ENCODE measurements around the gene SEMA5B. TPM values are rescaled to one million over a fixed set of nuclear protein-coding genes. Genes with fewer than 3 reads are reported as not detected.

The SEMA5B gene
- total RNA-seq, 1 experiment from 2014 or later: not detected

GRCh38 chr3:122991236-122991985 is 36.2 kb downstream of the SEMA5B start:
- H3K9me3 Mint-ChIP-seq (ENCODE audit: unreplicated experiment): no peaks in the 10 kb centered on the region
- peaks cover 69% of the 10 kb centered on the region for H3K27me3 Mint-ChIP-seq (ENCODE audit: insufficient read depth, unreplicated experiment)

DNA sequence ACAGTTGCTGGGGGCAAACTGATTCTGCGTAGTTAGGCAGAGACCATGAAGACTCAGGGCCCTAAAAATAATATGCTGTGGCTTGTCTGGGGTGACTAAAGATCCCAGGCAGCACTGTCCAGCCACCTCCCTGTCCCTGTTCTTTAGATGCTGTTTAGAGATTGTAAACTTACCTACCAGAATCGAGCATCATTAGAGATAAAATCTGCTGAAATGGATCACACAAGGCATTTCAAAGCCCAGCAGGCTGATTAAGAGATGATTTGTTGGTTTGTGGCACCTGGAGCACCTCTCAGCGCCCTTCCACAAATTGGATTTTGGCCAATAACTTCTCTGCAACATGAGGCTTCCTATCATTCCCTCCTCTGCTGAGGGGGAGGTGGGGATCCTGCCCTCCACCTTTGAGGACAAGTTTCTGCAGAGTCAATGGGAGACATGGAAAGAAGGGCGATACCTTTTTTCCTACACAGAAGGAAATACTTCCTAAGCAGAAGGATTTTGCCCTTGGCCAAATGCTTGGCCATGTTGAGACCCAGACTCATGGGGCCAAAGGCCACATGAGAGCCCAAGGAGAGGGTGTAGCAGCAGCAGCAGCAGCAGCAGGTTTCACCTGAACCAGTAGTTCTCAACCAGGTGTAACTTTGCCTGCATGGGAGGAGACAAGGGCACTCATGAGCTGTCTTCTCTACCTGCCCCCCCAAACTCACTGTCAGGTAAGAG is 37.5 kb downstream of the SEMA5B start:
- Mint-ChIP-seq H3K36me3 (ENCODE audit: insufficient read depth, unreplicated experiment) (no peaks in the 10 kb centered on the region), H3K27me3 (ENCODE audit: insufficient read depth, unreplicated experiment) (peaks cover 79% of the 10 kb centered on the region), H3K9me3 (ENCODE audit: unreplicated experiment) (no peaks in the 10 kb centered on the region), H3K4me1 (ENCODE audit: insufficient read depth, unreplicated experiment) (no peaks in the 10 kb centered on the region), H3K4me3 (ENCODE audit: unreplicated experiment) (no peak overlapping the region), H3K27ac (ENCODE audit: low read depth, unreplicated experiment) (no peak overlapping the region)
- BruUV-seq (replicated peaks): no TSS peak
- CTCF ChIA-PET: interaction anchor here (0.8 kb wide), 1 partner anchor 48 kb away, joined by 3 read pairs; no protein-coding TSS in a partner anchor
- intact Hi-C loops (cut with micrococcal nuclease): no loop called here
- no peak for TF ChIP-seq CTCF (IDR thresholded peaks at IDR 0.05; ENCODE audit: unreplicated experiment)
- POLR2A ChIA-PET: no interaction called here
- no peak for DNase-seq (ENCODE audit: unreplicated experiment)

More at GRCh38 chr3:122991236-122991985, 36.2 kb downstream of the SEMA5B start:
- Mint-ChIP-seq H3K4me3 (ENCODE audit: unreplicated experiment) (no peak overlapping the region), H3K27ac (ENCODE audit: low read depth, unreplicated experiment) (no peak overlapping the region), H3K36me3 (ENCODE audit: insufficient read depth, unreplicated experiment) (no peaks in the 10 kb centered on the region), H3K4me1 (ENCODE audit: insufficient read depth, unreplicated experiment) (no peaks in the 10 kb centered on the region)
- ChIA-PET POLR2A (interaction anchor here (0.7 kb wide), 1 partner anchor 62 kb away, joined by 4 read pairs; no protein-coding TSS in a partner anchor), CTCF (no interaction called here)
- no peak for TF ChIP-seq CTCF (IDR thresholded peaks at IDR 0.05; ENCODE audit: unreplicated experiment)
- BruUV-seq (replicated peaks): no TSS peak
- no peak for DNase-seq (ENCODE audit: unreplicated experiment)
- intact Hi-C loops (cut with micrococcal nuclease): no loop called here

- no peak for TF ChIP-seq CTCF (IDR thresholded peaks at IDR 0.05; ENCODE audit: unreplicated experiment)
- ChIA-PET POLR2A (interaction anchor here (1.4 kb wide), 1 partner anchor 10 kb away, joined by 3 read pairs; no protein-coding TSS in a partner anchor), CTCF (interaction anchor here (0.5 to 1.3 kb wide), 3 partner anchors 10 to 56 kb away, joined by 3 to 5 read pairs (median 4); no protein-coding TSS in a partner anchor)
- no peaks in the 10 kb centered on the region for H3K9me3 Mint-ChIP-seq (ENCODE audit: unreplicated experiment)
- H3K27me3 Mint-ChIP-seq (ENCODE audit: insufficient read depth, unreplicated experiment): peaks cover 74% of the 10 kb centered on the region
- H3K27ac Mint-ChIP-seq (ENCODE audit: low read depth, unreplicated experiment): no peak overlapping the region
- H3K4me1 Mint-ChIP-seq (ENCODE audit: insufficient read depth, unreplicated experiment): no peaks in the 10 kb centered on the region
- BruUV-seq (replicated peaks): no TSS peak
- H3K36me3 Mint-ChIP-seq (ENCODE audit: insufficient read depth, unreplicated experiment): no peaks in the 10 kb centered on the region
- intact Hi-C loops (cut with micrococcal nuclease): no loop called here
- no peak overlapping the region for H3K4me3 Mint-ChIP-seq (ENCODE audit: unreplicated experiment)
- no peak for DNase-seq (ENCODE audit: unreplicated experiment)
Measured at GRCh38 chr3:122988508-122988907, 39.1 kb downstream of the SEMA5B start.

GRCh38 chr3:122987736-122988319 is 39.7 kb downstream of the SEMA5B start:
- Mint-ChIP-seq H3K36me3 (ENCODE audit: insufficient read depth, unreplicated experiment) (no peaks in the 10 kb centered on the region), H3K9me3 (ENCODE audit: unreplicated experiment) (no peaks in the 10 kb centered on the region), H3K27me3 (ENCODE audit: insufficient read depth, unreplicated experiment) (peaks cover 74% of the 10 kb centered on the region), H3K4me3 (ENCODE audit: unreplicated experiment) (no peak overlapping the region), H3K4me1 (ENCODE audit: insufficient read depth, unreplicated experiment) (no peaks in the 10 kb centered on the region), H3K27ac (ENCODE audit: low read depth, unreplicated experiment) (no peak overlapping the region)
- TF ChIP-seq CTCF (IDR thresholded peaks at IDR 0.05; ENCODE audit: unreplicated experiment): no peak
- intact Hi-C loops (cut with micrococcal nuclease): no loop called here
- DNase-seq (ENCODE audit: unreplicated experiment): no peak
- BruUV-seq (replicated peaks): no TSS peak
- POLR2A ChIA-PET: interaction anchor here (0.6 to 1.4 kb wide), 2 partner anchors 11 to 35 kb away, joined by 3 read pairs; no protein-coding TSS in a partner anchor
- CTCF ChIA-PET: interaction anchor here (0.5 to 1.3 kb wide), 4 partner anchors 9 to 1664 kb away, joined by 3 to 5 read pairs (median 4); no protein-coding TSS in a partner anchor

All from MCF 10A (cell line).